ENCODE data around the gene RNF227. TPM values are rescaled to one million over a fixed set of nuclear protein-coding genes. Genes with fewer than 3 reads are reported as not detected.

RNF227 gene
- total RNA-seq, 1 donor from 2014 or later = 4.0 TPM

GRCh38 chr17:7903154-7904103 is 12.7 kb downstream of the RNF227 start:
- DNase-seq (ENCODE audit: low spot score) = peak; percentile 52
- peak overlapping the region; percentile 78 for H3K27ac Mint-ChIP-seq

GRCh38 chr17:7897773-7898172 is 18.3 kb downstream of the RNF227 start:
- H3F3A ChIP-seq (ENCODE audit: low read depth) = peaks cover 5% of the 10 kb centered on the region
- DNase-seq (ENCODE audit: low spot score) = no peak
- H3K9me3 ChIP-seq (ENCODE audit: low read depth) = no peaks in the 10 kb centered on the region
- H4K20me1 ChIP-seq (ENCODE audit: low read depth) = no peaks in the 10 kb centered on the region
- H3K27me3 Mint-ChIP-seq (ENCODE audit: insufficient read depth, low read depth) = peaks cover 3% of the 10 kb centered on the region
- no peaks in the 10 kb centered on the region for H3K36me3 ChIP-seq
- H3K4me1 ChIP-seq = peaks cover under 1% of the 10 kb centered on the region
- H3K4me2 ChIP-seq = no peak overlapping the region
- no peaks in the 10 kb centered on the region for H3K27me3 ChIP-seq
- no peak overlapping the region for H3K27ac Mint-ChIP-seq
- H3K4me3 ChIP-seq = no peak overlapping the region
- H3K9me3 Mint-ChIP-seq = no peaks in the 10 kb centered on the region
- no peak overlapping the region for H3K27ac ChIP-seq
- no peak overlapping the region for H3K9ac ChIP-seq
- peaks cover 54% of the 10 kb centered on the region for H3K36me3 Mint-ChIP-seq
- no peak overlapping the region for H2AFZ ChIP-seq (replicated peaks)
- no peaks in the 10 kb centered on the region for H3K79me2 ChIP-seq (ENCODE audit: low read depth)
- no peaks in the 10 kb centered on the region for H3K4me1 Mint-ChIP-seq
- no peak overlapping the region for H3K4me3 Mint-ChIP-seq
- peak; percentile 14 for TF ChIP-seq CTCF (IDR thresholded peaks at IDR 0.05)
- no peak for TF ChIP-seq EZH2 (IDR thresholded peaks at IDR 0.05)

More at GRCh38 chr17:7903154-7904103, 12.7 kb downstream of the RNF227 start:
- peaks cover 21% of the 10 kb centered on the region for H3F3A ChIP-seq (ENCODE audit: low read depth)
- no peak overlapping the region for H3K9ac ChIP-seq
- H4K20me1 ChIP-seq (ENCODE audit: low read depth) = no peaks in the 10 kb centered on the region
- TF ChIP-seq EZH2phosphoT487 (IDR thresholded peaks at IDR 0.05) (no peak), CTCF (IDR thresholded peaks at IDR 0.05) (no peak), EZH2 (IDR thresholded peaks at IDR 0.05) (no peak)
- H3K36me3 Mint-ChIP-seq = peaks cover 46% of the 10 kb centered on the region
- no peak overlapping the region for H3K4me3 Mint-ChIP-seq
- no peaks in the 10 kb centered on the region for H3K27me3 Mint-ChIP-seq (ENCODE audit: insufficient read depth, low read depth)
- no peak overlapping the region for H2AFZ ChIP-seq (replicated peaks)
- peak overlapping the region; percentile 66 for H3K4me2 ChIP-seq
- peaks cover 17% of the 10 kb centered on the region for H3K4me1 ChIP-seq
- no peaks in the 10 kb centered on the region for H3K79me2 ChIP-seq (ENCODE audit: low read depth)
- H3K4me3 ChIP-seq = no peak overlapping the region
- H3K9me3 Mint-ChIP-seq = no peaks in the 10 kb centered on the region
- H3K27ac ChIP-seq = peak overlapping the region; percentile 89
- H3K4me1 Mint-ChIP-seq = peaks cover 3% of the 10 kb centered on the region
- H3K27me3 ChIP-seq = no peaks in the 10 kb centered on the region
- H3K36me3 ChIP-seq = no peaks in the 10 kb centered on the region
- no peaks in the 10 kb centered on the region for H3K9me3 ChIP-seq (ENCODE audit: low read depth)

DNA sequence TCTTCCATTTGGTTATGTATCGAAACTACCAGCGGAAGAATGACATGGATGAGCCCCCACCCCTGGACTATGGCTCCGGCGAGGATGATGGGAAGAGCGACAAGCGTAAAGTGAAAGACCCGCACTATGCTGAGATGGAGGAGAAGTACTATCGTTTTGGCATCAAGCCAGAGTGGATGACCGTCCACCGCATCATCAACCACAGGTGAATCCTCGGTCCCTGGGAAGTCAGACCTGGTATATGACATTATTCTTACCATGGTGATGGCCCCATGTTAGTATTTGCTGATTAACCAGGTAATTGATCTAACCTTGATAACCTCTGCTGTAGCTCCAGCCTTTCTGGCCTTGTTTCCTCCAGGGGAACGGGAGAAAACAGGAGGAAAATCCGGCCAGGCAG is 19.0 kb downstream of the RNF227 start:
- no peak overlapping the region for H3K27ac Mint-ChIP-seq
- no peaks in the 10 kb centered on the region for H3K36me3 ChIP-seq
- no peaks in the 10 kb centered on the region for H3K4me1 ChIP-seq
- no peaks in the 10 kb centered on the region for H3K9me3 ChIP-seq (ENCODE audit: low read depth)
- no peak overlapping the region for H3K4me3 Mint-ChIP-seq
- peaks cover 51% of the 10 kb centered on the region for H3K36me3 Mint-ChIP-seq
- H3K27ac ChIP-seq = no peak overlapping the region
- no peak for TF ChIP-seq EZH2 (IDR thresholded peaks at IDR 0.05)
- DNase-seq (ENCODE audit: low spot score) = no peak
- no peak overlapping the region for H2AFZ ChIP-seq (replicated peaks)
- H3F3A ChIP-seq (ENCODE audit: low read depth) = no peaks in the 10 kb centered on the region
- H4K20me1 ChIP-seq (ENCODE audit: low read depth) = no peaks in the 10 kb centered on the region
- H3K27me3 ChIP-seq = no peaks in the 10 kb centered on the region
- H3K27me3 Mint-ChIP-seq (ENCODE audit: insufficient read depth, low read depth) = peaks cover 3% of the 10 kb centered on the region
- H3K9me3 Mint-ChIP-seq = no peaks in the 10 kb centered on the region
- no peaks in the 10 kb centered on the region for H3K79me2 ChIP-seq (ENCODE audit: low read depth)
- no peaks in the 10 kb centered on the region for H3K4me1 Mint-ChIP-seq
- H3K4me3 ChIP-seq = no peak overlapping the region
- no peak overlapping the region for H3K9ac ChIP-seq
- no peak overlapping the region for H3K4me2 ChIP-seq

DNA sequence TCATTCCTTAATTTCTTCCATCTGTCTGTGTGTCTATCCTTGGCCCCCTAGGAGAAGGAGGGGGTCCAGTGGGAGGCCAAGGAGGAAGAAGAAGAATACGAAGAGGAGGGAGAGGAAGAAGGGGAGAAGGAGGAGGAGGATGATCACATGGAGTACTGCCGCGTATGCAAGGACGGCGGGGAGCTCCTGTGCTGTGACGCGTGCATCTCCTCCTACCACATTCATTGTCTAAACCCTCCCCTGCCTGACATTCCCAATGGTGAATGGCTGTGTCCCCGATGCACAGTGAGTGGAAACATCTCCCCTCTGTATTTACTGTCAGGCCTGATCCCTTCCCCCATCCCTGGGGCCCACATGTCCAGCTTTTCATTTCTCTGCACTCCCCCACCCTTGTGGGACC is 21.2 kb downstream of the RNF227 start:
- Mint-ChIP-seq H3K4me1 (no peaks in the 10 kb centered on the region), H3K27ac (no peak overlapping the region), H3K27me3 (ENCODE audit: insufficient read depth, low read depth) (peaks cover 3% of the 10 kb centered on the region), H3K4me3 (no peak overlapping the region), H3K9me3 (no peaks in the 10 kb centered on the region), H3K36me3 (peaks cover 46% of the 10 kb centered on the region)
- H3K9ac ChIP-seq = no peak overlapping the region
- H3K27me3 ChIP-seq = no peaks in the 10 kb centered on the region
- peaks cover 3% of the 10 kb centered on the region for H3K4me1 ChIP-seq
- DNase-seq (ENCODE audit: low spot score) = no peak
- H3K4me2 ChIP-seq = no peak overlapping the region
- H3F3A ChIP-seq (ENCODE audit: low read depth) = peaks cover 1% of the 10 kb centered on the region
- no peak overlapping the region for H2AFZ ChIP-seq (replicated peaks)
- H3K4me3 ChIP-seq = no peak overlapping the region
- peaks cover 3% of the 10 kb centered on the region for H4K20me1 ChIP-seq (ENCODE audit: low read depth)
- no peak for TF ChIP-seq EZH2 (IDR thresholded peaks at IDR 0.05)
- TF ChIP-seq EZH2phosphoT487 (IDR thresholded peaks at IDR 0.05) = no peak
- TF ChIP-seq CTCF (IDR thresholded peaks at IDR 0.05) = no peak
- H3K79me2 ChIP-seq (ENCODE audit: low read depth) = no peaks in the 10 kb centered on the region
- no peaks in the 10 kb centered on the region for H3K36me3 ChIP-seq
- H3K9me3 ChIP-seq (ENCODE audit: low read depth) = no peaks in the 10 kb centered on the region
- H3K27ac ChIP-seq = no peak overlapping the region

Data from neural progenitor cell (in vitro differentiated cells).